ENCODE data around the gene CYP27B1.
"Not testable (repeated sequence)": the region's sequence is repeated elsewhere in the genome, so short reads cannot be mapped to it uniquely, and the experiment has no call there.

Gene CYP27B1

DNA sequence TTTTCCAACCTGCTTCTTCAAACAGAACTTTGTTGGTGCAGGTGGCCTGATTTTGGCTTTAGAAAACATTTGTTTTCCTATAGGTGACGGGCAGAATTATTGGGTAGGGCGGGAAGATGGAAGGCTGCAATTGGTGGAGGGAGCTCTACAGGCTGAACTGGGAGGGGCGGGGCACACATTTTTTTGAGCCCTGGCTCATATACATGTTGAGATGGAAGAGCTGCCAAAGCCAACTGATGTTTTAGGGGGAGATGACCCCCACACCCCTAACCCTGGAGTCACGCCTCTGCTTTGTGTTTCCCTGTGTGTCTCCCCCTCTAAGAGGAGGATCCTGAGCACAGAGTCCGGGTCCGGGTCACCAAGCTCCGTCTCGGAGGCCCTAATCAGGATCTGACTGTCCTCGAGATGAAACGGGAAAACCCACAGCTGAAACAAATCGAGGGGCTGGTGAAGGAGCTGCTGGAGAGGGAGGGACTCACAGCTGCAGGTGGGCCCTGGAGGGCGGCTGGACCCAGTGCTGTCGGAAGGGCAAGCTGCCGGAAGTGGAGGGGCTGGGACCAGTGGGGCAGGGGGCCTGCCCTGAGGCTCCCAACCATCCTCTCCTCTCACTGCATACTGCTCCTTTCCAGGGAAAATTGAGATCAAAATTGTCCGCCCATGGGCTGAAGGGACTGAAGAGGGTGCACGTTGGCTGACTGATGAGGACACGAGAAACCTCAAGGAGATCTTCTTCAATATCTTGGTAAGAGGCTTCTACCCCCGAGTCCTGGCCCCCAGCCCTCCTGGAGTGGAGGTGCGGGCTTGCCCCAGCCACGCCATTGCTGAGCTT is 46.9 kb downstream of the CYP27B1 start:
- in situ Hi-C loops (cut with HindIII; ENCODE audit: low pct_ligation_motif_present, low pct_unique_long_range_greater_than_20kb, low sequenced_read_pairs), result no loop called here
- DNase-seq, result no peak

DNA sequence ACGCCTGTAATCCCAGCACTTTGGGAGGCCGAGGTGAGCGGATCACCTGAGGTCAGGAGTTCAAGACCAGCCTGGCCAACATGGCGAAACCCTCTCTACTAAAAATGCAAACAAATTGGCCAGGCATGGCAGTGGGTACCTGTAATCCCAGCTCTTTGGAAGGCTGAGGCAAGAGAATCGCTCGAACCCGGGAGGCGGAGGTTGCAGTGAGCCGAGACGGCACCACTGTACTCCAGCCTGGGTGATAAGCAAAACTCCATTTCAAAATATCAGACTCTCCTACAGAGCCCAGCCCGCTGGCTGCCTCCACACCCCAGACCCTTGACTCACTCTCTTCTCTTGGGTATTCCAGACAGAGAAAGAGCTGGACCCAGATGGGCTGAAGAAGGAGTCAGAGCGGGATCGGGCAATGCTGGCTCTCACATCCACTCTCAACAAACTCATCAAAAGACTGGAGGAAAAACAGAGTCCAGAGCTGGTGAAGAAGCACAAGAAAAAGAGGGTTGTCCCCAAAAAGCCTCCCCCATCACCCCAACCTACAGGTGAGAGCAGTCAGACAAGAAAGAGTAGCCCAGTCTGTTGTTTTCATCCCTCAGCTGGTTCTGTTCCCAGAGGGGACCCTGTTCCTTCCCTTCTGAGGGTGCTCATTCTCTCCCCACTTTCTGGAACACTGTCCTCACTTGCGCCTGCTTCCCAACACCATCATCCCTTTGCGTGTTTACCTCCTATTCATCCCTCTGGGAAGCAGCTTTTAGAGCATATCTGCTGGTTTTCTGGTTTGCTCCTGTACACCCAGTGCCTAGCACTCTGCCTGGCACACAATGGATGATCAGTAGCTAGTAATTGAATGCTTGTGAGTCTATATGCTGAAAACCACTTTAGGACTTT is 48.0 kb downstream of the CYP27B1 start:
- no peak for DNase-seq
- in situ Hi-C loops (cut with HindIII; ENCODE audit: low pct_ligation_motif_present, low pct_unique_long_range_greater_than_20kb, low sequenced_read_pairs), result no loop called here

DNA sequence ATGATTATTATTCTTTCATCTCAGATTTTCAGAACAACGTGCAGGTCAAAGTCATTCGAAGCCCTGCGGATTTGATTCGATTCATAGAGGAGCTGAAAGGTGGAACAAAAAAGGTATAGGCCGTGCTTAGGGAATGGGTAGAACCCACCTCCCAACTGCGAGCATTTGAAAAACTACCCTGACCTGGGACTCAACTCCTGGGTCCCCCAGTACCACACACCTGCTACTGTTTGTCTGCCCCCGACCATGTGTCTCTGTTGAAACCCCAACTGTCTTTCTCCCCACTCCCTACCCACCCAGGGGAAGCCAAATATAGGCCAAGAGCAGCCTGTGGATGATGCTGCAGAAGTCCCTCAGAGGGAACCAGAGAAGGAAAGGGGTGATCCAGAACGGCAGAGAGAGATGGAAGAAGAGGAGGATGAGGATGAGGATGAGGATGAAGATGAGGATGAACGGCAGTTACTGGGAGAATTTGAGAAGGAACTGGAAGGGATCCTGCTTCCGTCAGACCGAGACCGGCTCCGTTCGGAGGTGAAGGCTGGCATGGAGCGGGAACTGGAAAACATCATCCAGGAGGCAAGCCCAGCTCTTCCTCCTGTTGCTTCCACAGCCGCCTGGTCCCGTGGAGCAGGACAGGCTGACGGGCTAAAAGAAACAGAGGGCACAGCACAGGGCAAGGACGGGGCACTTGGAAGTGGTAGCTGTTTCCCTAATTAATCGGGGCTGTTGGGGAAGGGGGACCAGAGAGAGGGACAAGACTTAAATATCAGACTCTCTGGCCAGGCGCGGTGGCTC is 48.8 kb downstream of the CYP27B1 start:
- in situ Hi-C loops (cut with HindIII; ENCODE audit: low pct_ligation_motif_present, low pct_unique_long_range_greater_than_20kb, low sequenced_read_pairs), result no loop called here
- no peak for DNase-seq

DNA sequence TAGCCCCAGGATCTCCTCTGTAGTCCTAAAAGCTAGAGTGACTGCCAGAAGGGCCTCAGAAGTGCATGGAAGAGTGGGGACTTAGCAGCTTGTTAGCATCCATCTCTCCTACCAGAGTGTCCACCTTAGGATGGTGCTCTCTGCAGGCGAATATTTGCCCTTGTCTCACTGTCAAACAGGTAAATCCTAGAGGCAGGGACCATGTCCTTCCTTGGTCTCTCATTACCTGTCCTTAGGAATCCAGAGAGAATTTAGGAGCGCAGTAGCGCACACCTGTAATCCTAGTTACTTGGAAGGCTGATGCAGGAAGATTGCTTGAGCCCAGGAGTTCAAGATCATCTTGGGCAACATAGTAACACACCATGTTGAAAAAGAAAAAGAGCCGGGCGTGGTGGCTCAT is 49.7 kb downstream of the CYP27B1 start:
- in situ Hi-C loops (cut with HindIII; ENCODE audit: low pct_ligation_motif_present, low pct_unique_long_range_greater_than_20kb, low sequenced_read_pairs), result no loop called here

DNA sequence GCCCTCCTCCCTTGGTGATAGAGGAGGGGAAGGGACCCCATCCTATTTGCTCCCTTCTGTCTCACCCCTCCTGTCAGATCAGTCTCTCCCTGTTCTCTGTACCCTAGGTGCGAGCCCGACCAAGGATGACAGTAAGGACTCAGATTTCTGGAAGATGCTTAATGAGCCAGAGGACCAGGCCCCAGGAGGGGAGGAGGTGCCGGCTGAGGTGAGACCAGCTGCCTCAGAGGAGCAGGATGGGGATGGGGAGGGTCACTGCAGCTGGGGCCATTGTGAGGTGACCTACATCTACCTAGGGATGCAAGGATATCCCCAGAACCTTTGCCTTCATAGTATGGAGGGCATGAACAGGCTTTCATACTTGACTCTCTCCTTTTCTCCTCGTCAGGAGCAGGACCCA is 50.6 kb downstream of the CYP27B1 start:
- no peak for DNase-seq
- in situ Hi-C loops (cut with HindIII; ENCODE audit: low pct_ligation_motif_present, low pct_unique_long_range_greater_than_20kb, low sequenced_read_pairs), result no loop called here

More for the DNA sequence above, 49.7 kb downstream of the CYP27B1 start:
- DNase-seq, result no peak

DNA sequence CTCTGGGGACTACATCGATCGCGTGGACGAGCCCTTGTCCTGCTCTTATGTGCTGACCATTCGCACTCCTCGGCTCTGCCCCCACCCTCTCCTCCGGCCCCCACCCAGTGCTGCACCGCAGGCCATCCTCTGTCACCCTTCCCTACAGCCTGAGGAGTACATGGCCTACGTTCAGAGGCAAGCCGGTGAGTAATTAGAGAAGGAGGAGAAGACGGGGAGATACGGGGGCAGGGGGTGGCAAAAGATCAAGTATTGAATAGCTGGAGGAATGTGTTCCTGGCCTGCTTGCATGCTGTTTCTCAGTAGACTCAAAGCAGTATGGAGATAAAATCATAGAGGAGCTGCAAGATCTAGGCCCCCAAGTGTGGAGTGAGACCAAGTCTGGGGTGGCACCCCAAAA is 51.1 kb downstream of the CYP27B1 start:
- in situ Hi-C loops (cut with HindIII; ENCODE audit: low pct_ligation_motif_present, low pct_unique_long_range_greater_than_20kb, low sequenced_read_pairs), result no loop called here
- no peak for DNase-seq

DNA sequence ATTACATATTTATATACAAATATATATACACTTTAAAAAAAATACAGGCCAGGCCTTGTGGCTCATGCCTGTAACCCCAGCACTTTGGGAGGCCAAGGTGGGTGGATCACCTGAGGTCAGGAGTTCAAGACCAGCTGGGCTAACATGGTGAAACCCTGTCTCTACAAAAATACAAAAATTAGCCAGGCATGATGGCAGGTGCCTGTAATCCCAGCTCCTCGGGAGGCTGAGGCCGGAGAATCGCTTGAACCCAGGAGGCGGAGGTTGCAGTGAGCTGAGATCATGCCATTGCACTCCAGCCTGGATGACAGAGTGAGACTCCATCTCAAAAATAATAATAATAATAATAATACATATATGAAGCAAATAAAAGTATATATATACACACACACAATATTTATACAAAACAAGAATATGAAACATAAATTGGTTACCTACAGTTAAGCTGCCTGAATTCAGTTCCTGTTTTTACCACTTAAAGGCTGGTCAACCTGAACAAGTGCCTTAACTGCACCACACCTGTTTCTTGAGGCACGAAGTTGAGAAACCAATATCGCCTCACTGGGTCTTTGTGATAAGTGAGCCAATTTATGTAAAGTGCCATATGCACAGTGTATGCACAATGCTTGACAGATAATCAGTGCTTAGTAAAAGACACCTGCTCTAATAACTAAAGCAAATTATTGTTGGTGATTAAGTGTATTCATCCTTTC is 51.7 kb downstream of the CYP27B1 start:
- in situ Hi-C loops (cut with HindIII; ENCODE audit: low pct_ligation_motif_present, low pct_unique_long_range_greater_than_20kb, low sequenced_read_pairs); DNase-seq: not testable (repeated sequence)

DNA sequence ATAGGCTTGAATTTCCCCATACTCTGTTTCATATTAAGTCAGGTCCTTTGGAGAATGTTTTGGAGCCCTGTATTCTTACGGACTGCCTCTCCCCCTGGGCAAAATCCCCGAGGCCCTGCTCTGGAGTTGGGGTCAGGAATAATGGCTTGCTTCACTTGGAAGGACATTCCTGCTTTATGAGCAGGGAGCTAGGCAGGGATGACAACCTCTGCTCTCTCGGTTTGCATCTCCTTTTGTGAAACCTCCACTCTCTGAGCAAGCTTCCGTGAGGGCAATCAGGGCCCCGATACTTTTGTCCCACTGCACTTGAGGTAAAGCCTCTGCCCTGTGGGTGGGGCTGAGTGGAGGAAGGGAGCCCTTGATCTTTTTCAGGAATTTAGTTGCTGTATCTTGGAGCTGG is 53.7 kb downstream of the CYP27B1 start:
- in situ Hi-C loops (cut with HindIII; ENCODE audit: low pct_ligation_motif_present, low pct_unique_long_range_greater_than_20kb, low sequenced_read_pairs), result no loop called here

DNA sequence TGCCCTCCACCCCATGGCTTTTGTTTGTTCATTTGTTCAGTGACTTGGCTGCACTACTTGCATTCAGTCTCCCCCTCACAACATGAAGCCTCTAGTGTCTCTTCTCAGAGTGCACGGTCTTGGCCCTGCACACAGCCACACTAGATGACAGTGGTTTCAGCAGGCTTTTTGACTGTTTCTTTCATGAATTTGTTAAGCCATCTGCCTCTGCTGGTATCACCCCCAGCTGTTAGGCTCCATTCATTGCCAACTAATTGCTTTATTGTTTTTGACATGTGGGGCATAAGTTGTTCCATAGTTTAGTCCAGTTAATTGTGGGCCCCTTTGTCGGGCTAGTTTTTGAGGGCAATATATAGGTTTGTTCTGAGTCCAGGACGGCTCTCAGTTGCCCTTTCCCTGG is 54.2 kb downstream of the CYP27B1 start:
- no peak for DNase-seq
- in situ Hi-C loops (cut with HindIII; ENCODE audit: low pct_ligation_motif_present, low pct_unique_long_range_greater_than_20kb, low sequenced_read_pairs), result no loop called here

More for the DNA sequence above, 53.7 kb downstream of the CYP27B1 start:
- no peak for DNase-seq
